GM18508 (cell line): ENCODE results near the gene SLC43A3.
"Not testable (repeated sequence)": the region's sequence is repeated elsewhere in the genome, so short reads cannot be mapped to it uniquely, and the experiment has no call there.

Experiments
- ATAC-seq: cut with Tn5 transposase; IDR thresholded peaks from one replicate; pipeline ENCODE4 v1.9.1; 2021; ENCODE audit warnings: moderate number of reproducible peaks; ENCODE audit not compliant: insufficient read depth, unreplicated experiment

Gene SLC43A3

GRCh38 chr11:57361420-57361819 lies 65.5 kb downstream of the SLC43A3 start:
- ATAC-seq, result not testable (repeated sequence)

- ATAC-seq, result no peak
These were observed 65.9 kb downstream of the SLC43A3 start for GRCh38 chr11:57360991-57361390.

- no peak for ATAC-seq
These were observed 66.8 kb downstream of the SLC43A3 start for GRCh38 chr11:57359896-57360690.

GRCh38 chr11:57359396-57359795 lies 67.5 kb downstream of the SLC43A3 start:
- ATAC-seq, result no peak

- no peak for ATAC-seq
These were observed 67.9 kb downstream of the SLC43A3 start for GRCh38 chr11:57358991-57359390.

- no peak for ATAC-seq
These were observed 68.4 kb downstream of the SLC43A3 start for GRCh38 chr11:57358543-57358961.

- no peak for ATAC-seq
These were observed 69.1 kb downstream of the SLC43A3 start for GRCh38 chr11:57357856-57358255.

- no peak for ATAC-seq
These were observed 69.6 kb downstream of the SLC43A3 start for GRCh38 chr11:57357310-57357709.
